ENCODE measurements around the gene SERTAD4. TPM values are rescaled to one million over a fixed set of nuclear protein-coding genes. Genes with fewer than 3 reads are reported as not detected.

SERTAD4 gene
- 0.34 and 1.5 TPM in 2 replicates for total RNA-seq

GRCh38 chr1:210232511-210233215 lies at the start of gene SERTAD4:
SERTAD4 (plus strand) TSS chr1:210232796; CDS start chr1:210237961, 5,165 bp downstream.

Other genes starting within 250 kb of the SERTAD4 start
- gene HHAT, start 96.1 kb downstream of the SERTAD4 start, total RNA-seq: 2.4 and 6.3 TPM in 2 replicates